Epithelial cell of esophagus (primary cell): Measurements from ENCODE around the gene GFRA1.

ENCODE experiments used
- DNase-seq: peaks from one replicate; pipeline ENCODE4 v3.0.0; 2010; ENCODE audit warnings: low read depth
- H3K4me3 ChIP-seq: 2 replicates; pipeline ENCODE4 v1.5.1; 2011; ENCODE audit warnings: mild to moderate bottlenecking, low read length, control low read depth
- TF ChIP-seq, protein P1 (sequence below): IDR thresholded peaks from 2 replicates; pipeline ENCODE4 v1.5.1; 2011; ENCODE audit warnings: low read depth, mild to moderate bottlenecking, low read length, control low read depth, inconsistent platforms; ENCODE audit not compliant: insufficient read depth; ENCODE audit errors: missing control alignments

Gene GFRA1

DNA sequence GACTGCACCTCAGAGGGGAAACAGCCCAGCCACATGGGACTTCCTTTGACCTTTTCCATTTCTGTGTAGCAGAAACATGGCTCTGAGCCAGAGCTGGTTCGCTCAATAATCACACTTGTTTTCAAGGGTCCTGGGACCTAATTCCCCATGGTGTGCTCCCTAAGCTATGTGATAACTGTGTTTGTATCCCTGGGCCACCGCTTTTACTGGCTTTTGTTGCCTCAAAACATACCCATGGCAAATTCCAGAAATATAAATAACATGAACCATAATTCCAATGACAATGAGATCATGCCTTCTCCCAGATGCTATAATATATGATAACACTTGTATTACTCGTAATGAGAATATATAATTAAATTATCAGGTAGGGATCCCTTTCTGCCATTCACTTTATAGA is 196.4 kb downstream of the GFRA1 start:
- no peak for DNase-seq
- no peak overlapping the region for H3K4me3 ChIP-seq
- TF ChIP-seq, protein P1, sequence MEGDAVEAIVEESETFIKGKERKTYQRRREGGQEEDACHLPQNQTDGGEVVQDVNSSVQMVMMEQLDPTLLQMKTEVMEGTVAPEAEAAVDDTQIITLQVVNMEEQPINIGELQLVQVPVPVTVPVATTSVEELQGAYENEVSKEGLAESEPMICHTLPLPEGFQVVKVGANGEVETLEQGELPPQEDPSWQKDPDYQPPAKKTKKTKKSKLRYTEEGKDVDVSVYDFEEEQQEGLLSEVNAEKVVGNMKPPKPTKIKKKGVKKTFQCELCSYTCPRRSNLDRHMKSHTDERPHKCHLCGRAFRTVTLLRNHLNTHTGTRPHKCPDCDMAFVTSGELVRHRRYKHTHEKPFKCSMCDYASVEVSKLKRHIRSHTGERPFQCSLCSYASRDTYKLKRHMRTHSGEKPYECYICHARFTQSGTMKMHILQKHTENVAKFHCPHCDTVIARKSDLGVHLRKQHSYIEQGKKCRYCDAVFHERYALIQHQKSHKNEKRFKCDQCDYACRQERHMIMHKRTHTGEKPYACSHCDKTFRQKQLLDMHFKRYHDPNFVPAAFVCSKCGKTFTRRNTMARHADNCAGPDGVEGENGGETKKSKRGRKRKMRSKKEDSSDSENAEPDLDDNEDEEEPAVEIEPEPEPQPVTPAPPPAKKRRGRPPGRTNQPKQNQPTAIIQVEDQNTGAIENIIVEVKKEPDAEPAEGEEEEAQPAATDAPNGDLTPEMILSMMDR, result no peak

DNA sequence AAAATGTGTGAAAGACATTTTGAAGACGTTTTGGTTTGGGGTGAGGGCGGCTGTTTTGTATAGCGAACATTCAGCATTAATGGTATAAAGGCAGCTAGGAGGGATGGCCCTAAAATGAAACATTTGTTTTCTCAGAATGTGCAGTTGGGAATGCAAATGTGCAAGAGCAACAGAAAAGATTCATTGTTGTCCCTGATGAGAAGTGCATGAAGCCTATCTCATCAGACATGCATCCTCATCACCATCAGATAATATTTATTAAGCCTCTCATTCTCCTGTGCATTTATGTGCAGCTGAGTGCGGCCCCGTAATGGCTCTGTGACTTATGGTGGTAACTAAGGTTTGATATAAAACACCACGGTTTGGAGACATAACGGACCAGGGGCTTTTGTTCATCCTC is 199.5 kb downstream of the GFRA1 start:
- TF ChIP-seq, protein P1, result no peak
- no peak overlapping the region for H3K4me3 ChIP-seq
- DNase-seq, result no peak

DNA sequence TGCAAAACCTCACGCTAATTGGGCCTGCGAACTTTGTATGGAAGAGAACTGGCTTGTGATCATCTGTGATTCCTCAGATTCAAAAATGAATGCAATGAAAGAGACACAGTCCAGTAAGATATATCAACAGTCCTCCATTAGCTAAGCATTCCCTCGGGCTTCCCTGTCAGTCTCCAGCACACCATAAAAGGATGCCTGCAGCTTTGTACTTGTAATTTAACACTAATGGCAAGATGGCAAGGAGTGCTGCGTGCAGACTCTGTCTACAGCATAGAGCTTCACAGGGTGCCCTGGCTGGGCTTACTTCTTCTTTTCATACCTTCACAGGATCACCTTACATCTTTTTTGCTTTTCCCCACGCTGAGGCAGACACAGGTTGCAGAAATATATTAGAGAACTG is 200.0 kb downstream of the GFRA1 start:
- no peak for DNase-seq
- H3K4me3 ChIP-seq, result no peak overlapping the region
- TF ChIP-seq, protein P1, result no peak

DNA sequence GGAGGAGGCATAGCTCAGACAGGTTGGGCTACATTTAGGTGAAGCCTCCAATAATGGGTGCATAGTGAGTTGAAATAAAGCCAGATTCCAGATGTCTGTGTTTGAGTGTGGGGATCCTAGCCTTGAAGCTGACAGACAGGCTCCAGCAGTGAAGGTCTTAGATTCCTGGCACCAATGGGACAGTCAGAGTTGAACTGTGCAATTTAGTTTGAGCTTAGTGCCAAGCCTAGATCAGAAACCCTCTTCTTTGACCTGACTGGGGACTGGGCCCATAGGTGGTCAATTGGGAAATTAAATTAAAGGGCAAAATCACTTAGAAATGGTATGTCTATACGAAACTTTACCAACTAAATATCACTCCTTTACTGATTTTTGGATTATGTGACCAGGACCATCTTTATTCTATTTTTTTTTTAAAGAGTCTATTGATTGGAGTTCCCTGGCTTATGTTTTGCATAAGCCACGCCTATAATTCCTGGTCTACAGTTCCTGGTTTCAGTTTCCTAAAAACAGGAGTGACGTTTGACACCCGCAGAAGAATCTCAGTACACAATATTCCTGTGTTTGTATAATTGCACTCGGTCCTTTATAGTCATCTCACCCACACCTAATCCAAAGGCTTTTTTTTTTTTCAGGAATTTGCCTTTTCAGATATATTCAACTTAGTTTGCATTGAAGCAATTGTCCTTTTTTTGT is 201.4 kb downstream of the GFRA1 start:
- no peak for DNase-seq
- TF ChIP-seq, protein P1, result no peak
- no peak overlapping the region for H3K4me3 ChIP-seq

DNA sequence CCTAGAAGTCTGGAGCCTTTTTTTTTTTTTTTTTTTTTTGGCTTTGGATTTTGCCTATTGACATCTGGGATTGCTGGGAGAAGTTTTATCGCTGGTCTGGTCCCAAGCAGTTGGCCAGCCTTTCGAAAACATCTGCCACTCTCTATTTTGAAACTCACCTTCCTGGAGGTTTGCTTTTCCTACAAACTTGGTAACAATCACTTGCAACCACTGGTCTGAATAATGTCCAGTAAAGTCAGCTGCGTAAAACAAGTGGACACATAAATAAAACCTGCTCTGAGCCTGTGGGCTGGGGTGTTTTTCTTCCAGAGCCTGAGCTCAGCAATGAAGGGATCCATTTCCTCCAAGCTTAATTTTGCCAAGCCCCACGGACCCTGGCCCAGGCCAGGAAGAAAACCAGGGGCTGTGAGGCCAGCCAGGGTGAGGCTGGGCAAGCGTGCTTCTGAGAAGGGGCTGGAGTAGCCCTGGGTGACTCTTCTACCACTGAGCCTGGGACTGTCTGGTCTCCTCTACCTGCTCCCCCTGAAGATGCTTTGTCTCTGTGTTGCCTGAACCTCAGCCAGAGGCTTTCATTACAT is 202.2 kb downstream of the GFRA1 start:
- DNase-seq, result no peak
- TF ChIP-seq, protein P1, result no peak
- no peak overlapping the region for H3K4me3 ChIP-seq

DNA sequence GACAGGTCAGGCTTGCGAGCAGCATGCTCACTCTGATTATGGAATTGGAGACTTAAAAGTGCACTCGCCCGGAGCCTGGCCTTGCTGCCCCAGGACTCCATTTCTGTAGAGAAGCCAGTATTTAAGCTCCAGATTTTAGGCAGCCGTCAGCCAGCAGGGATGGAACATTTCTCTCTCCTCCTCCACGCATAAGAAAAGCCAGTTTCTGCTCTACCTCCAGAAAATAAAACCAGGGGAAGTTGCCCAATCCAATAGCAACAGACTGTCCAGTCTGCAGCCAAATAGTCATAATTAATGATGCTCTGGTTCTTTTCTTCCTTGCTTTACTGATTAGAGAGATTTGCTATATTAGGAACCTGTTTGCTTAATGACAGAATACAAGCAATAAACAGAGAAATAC is 203.2 kb downstream of the GFRA1 start:
- TF ChIP-seq, protein P1, result no peak
- no peak overlapping the region for H3K4me3 ChIP-seq
- no peak for DNase-seq

DNA sequence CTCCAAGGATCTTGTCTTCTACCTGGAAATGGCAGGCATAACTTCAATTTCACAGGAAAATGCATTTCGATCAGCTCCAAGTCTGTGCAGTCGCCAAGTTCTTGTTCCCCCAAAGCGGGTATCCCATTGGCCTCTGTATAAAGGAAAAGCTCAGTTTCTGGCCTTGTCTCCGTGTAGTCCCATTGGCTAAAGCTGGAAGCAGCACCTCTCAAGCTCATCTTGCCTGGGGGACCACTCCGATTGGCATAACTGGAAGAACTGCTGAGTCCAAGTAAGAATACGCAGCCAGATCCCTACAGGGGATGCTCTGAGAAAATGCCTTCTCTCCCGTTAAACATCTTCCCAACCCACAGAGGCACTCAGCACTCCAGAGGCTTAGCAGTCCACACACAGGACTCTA is 205.2 kb downstream of the GFRA1 start:
- TF ChIP-seq, protein P1, result no peak
- no peak overlapping the region for H3K4me3 ChIP-seq
- DNase-seq, result no peak
